HG02938 (cell line): ENCODE results near the gene MRPL48.
"Not testable (repeated sequence)": the region's sequence is repeated elsewhere in the genome, so short reads cannot be mapped to it uniquely, and the experiment has no call there.

ENCODE experiments used
- ATAC-seq: cut with Tn5 transposase; IDR thresholded peaks from one replicate; pipeline ENCODE4 v1.9.1; 2021; ENCODE audit warnings: mild to moderate bottlenecking, moderate library complexity; ENCODE audit not compliant: unreplicated experiment

The MRPL48 gene

DNA sequence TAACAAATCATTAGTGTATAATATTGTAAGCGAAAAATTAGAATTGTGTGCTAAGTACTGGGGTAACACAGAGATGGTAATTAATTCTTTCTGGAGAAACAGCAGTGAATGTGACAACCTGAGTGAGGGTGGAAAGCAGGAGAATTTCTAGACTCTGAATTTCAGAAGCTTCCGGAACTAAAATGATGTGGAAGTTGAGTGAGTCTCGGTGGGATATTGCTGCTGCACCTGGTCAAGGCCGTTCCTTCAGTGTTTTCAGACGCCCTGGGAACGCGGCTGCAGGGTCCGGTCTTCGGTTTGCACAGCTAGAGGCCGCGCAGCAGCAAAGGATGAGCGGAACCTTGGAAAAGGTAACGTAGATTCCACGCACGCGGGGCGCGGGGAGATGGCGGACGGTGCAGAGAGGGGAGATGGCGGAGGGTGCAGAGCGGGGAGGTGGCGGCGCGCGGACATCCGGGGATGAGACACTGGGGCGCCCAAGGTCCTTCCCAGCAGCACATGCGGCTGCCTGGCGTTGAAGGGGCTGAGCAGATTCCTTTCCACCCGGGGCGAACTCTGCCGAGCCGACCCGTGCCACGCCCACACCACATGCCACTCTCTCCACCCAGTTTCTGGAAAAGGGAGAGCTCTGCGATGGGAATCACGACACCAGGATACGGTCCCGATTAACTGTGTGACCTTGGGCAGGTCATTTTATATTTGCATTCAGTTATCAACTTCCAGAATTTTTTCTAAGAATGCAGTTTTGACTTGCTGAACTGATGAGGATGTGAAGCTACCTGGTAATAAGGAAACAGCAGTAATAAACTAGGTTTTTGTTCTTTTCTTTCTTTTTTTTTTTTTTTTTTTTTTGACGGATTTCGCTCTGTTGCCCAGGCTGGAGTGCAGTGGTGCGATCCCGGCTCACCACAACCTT, at the start of gene MRPL48:
TSS of gene MRPL48 (plus strand) at position 232 of the 916 bp plus-strand sequence. CDS start at position 330, 98 bp downstream.
- peak; percentile 81 for ATAC-seq

DNA sequence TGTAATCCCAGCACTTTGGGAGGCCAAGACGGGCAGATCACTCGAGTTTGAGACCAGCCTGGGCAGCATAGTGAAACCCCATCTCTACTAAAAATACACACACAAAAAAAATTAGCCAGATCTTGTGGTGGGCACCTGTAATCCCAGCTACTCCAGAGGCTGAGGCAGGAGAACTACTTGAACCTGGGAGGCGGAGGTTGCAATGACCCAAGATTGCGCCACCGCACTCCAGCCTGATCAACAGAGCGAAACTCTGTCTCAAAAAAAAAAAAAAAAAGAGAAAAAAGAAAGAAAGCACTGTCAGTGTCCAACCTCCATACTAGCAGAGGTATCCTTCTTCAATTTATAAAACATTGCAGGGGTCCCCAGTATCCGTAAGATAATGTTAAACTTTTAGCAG, 44.6 kb upstream of the MRPL48 start:
- no peak for ATAC-seq

DNA sequence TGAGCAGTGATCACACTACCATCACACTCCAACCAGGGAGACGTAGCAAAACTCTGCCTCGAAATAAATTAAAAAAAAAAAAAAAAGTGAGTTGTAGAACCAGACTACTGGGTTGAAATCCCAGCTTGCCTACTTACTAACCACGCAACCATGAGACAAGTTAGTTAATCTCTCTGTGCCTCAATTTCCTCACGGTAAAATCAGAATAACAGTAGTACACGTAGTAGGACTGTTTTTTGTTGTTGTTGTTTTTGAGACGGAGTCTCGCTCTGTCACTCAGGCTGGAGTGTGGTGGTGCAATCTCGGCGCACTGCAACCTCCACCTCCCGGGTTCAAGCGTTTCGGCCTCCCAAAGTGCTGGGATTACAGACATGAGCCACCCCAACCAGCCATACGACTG, 41.0 kb upstream of the MRPL48 start:
- ATAC-seq: no peak

DNA sequence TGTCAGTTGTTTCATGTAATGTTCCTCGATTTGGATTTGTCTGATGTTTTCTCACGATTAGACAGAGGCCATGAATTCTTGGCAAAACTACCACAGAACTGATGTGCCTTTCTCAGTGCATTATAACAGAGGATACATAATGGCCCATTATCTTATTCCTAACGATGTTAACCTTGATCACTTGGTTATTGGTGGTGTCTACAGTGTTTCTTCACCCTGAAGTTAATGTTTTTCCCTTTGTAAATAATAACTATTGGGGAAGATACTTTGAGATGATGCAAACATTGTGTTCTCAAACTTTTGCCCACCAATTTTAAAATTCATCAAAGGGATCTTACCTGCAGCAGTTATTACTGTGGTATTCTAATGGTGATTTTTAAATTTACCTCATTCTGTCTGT, 39.9 kb upstream of the MRPL48 start:
- no peak for ATAC-seq

DNA sequence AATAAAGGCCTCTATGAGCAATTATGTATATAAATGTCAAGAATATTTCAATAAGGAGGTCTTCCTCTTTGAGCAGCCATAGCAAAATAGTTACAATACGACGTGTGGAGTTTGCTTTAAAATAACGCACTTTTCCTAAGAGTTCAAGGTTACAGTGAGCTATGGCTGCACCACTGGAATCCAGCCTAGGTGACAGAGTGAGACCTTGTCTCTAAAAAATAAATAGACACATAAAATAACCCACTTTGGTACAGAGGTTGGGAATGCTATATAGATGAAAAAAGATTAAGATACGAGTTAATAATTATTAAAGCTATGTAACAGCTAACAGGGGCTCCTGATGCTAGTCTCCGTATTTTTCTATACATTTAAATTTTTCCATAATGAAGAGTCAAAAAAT, 39.4 kb upstream of the MRPL48 start:
- no peak for ATAC-seq

DNA sequence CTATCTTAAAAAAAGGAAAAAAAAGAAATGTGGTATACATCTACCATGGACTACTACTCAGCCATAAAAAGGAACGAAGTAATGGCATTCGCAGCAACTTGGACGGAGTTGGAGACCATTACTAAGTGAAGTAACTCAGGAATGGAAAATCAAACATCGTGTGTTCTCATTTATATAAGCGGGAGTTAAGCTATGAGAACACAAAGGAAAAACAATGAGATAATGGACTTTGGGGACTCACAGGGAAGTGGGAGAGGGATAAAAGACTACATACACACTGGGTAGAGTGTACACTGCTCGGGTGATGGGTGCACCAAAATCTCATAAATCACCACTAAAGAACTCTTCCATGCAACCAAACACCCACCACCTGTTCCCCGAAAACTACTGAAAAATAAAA, 38.6 kb upstream of the MRPL48 start:
- ATAC-seq: no peak

DNA sequence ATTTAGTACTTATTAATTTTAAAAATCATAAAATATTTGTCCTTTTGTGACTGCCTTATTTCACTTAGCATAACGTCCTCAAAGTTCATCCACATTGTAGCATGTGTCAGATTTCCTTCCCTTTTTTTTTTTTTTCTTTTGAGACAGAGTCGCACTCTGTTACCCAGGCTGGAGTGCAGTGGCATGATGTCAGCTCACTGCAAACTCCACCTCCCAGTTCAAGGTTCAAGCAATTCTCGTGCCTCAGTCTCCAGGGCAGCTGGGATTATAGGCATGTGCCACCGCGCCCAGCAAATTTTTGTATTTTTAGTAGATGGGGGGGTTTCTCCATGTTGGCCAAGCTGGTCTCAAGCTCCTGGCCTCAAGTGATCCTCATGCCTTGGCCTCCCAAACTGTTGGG, 37.4 kb upstream of the MRPL48 start:
- ATAC-seq: no peak

DNA sequence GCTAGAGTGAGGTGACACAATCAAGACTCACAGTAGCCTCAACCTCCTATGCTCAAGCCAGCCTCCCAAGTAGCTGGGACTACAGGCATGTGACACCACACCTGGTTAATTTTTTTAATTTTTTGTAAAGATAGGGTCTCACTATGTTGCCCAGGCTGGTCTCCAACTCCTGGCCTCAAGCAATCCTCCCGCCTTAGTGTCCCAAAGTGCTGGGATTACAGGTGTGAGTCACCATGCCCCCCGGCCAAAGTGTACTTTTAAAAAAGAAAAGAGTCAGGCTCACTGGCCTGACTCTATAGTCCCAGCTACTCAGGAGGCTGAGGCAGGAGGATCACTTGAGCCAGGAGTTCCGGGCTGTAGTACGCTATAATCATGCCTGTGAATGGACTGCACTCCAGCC, 36.8 kb upstream of the MRPL48 start:
- ATAC-seq: not testable (repeated sequence)

DNA sequence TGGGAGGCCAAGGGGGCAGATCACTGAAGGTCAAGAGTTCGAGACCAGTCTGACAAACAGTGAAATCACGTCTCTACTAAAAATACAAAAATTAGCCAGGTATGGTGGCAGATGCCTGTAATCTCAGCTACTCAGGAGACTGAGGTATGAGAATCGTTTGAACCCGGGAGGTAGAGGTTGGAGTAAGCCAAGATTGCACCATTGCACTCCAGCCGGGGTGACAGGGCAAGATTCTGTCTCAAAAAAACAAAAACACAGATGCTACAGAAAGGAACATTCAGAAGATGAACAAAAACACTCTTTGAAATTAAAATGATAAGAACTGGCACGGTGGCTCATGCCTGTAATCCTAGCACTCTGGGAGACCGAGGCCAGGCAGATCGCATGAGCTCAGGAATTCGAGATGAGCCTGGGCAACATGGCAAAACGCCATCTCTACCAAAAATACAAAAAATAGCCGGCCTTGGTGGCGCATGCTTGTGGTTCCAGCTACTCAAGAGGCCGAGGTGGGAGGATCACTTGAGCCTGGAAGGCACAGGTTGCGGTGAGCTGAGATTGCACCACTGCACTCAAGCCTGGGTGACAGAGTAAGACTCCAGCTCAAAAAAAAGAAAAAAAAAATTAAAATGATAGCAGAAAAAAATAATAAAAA, 35.3 kb upstream of the MRPL48 start:
- no peak for ATAC-seq

DNA sequence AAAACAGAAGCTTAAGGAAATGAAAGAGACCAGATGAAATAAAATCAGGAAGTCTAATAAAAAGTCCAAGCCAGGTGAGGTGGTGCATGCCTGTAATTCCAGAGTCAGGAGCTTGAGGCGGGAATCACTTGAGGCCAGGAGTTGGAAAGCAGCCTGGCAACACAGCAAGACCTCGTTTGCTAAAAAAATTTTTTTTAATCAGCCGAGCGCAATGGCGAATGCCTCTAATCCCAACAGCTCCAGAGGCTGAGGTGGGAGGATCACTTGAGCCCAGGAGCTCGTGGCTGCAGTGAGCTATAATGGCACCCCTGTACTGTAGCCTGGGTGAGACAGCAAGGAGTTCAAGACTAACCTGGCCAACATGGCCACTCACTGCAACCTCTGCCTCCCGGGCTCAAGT, 34.8 kb upstream of the MRPL48 start:
- no peak for ATAC-seq

DNA sequence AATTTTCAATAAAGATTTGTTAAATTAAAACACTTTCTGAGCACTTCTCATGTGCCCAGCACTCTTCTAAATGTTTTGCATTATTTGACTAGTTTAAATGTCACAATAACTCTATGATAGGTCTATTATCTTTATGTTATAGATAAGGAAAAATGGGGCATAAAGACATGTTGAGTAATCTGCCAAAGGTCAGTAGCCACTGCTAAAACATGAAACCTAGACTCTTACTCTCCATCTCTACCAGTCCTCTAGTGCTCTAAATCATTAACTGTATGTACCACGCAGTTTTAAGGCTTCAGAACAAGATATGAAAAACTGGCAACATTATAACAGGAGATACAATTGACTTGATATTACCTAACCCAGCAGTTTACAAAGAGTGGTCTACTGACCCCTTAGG, 33.7 kb upstream of the MRPL48 start:
- ATAC-seq: no peak

DNA sequence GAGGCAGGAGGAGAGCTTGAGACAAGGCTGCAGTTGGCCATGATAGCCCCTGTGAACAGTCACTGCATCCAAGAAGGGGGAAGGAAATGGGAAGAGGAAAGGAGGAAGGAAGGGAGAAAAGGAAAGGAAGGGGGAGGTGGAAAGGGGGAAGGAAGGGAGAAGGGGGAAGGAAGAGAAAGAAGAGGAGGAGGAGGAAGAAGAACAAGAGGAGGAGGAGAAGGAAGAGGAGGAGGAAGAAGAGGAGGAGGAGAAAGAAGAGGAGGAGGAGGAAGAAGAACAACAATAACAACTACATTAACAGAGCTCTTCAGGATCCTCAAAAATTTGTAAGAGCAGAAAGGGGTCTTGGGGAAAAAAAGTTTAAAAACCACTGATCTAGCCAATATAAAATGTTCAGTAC, 32.0 kb upstream of the MRPL48 start:
- ATAC-seq: no peak

DNA sequence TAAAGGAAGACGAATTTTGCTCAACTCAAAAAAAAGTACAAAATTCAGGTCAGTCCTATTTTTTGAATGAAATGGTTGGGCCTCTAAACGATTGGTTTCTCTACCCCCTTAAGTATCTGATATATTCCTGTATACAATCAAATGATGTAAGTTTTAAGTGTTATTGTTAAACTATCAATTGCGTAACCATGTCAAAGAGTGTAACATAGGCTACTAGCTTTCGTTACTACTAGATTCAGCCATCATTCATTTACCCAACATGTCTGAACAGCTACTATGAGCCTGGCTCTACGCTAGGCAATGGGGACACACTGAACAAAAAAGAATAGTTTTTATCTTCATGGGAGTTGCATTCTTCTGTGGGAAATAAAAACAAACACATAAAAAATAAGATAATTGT, 30.1 kb upstream of the MRPL48 start:
- ATAC-seq: no peak

DNA sequence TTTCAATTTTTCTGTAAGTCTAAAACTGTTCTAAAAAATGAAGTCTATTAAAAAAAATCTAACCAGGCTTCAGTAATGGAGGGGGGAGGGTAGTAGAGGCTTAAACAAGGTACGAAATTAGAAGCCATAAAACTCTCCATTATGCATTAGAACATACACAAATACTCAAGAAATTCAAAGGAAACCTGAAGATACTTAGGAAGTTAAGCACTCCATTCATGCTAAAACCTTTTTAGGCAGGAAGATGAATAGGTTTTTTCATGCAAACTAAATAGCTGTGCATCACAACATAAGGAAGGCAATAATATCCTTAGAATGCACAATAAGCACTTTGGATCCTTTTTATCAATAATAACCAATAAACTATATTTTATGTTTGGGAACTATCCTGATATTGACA, 29.2 kb upstream of the MRPL48 start:
- no peak for ATAC-seq

DNA sequence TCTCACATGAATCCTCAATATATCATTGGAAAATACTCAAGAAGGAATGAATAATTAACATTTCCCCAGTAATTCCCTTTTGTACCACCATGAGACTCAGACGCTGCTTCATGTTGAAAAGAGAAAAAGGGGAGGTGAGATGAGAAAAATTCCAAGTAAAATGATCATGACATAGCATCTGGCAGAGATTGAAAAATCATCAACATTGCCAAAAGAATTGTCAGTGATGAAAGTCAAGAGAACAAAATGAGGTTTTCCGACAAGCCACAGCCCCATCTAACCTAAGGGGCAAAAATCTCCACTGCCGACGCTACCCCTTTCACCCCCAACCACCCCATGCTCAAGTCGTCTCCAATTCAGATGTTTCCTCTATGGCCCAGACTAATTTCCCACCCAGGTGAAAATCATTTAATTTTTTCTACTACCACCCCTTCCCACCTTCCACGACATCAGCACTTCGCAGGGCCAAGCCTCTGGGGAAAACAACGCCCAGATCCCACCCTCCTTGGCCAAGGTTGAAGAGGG, 28.0 kb upstream of the MRPL48 start:
- ATAC-seq: no peak

DNA sequence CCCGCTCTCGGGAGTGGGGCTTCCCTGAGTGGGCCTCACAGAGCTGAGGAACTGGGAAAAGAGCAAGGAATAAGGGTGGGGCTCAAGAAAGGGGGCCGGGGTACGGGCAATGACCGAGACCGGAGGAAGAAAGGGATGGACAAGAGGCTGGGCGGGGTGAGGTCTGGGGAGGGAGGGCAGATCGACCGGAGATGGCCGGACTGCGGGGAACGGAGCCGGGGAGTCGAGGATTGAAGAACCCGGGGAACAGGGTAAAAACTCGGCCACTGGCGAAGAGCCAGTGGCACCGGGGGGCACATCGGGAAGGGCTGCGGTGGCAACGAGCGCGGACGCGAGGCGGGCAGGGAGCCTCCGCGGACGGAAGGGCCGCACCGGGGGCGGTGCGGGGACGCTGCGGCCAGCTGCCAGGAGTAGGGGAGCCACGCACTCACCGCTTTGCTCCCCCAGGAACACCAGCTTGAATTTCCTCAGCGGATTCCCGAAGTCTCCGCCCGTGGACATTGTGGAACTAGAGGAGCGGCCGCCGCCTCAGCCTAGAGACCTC, 27.5 kb upstream of the MRPL48 start:
- no peak for ATAC-seq

DNA sequence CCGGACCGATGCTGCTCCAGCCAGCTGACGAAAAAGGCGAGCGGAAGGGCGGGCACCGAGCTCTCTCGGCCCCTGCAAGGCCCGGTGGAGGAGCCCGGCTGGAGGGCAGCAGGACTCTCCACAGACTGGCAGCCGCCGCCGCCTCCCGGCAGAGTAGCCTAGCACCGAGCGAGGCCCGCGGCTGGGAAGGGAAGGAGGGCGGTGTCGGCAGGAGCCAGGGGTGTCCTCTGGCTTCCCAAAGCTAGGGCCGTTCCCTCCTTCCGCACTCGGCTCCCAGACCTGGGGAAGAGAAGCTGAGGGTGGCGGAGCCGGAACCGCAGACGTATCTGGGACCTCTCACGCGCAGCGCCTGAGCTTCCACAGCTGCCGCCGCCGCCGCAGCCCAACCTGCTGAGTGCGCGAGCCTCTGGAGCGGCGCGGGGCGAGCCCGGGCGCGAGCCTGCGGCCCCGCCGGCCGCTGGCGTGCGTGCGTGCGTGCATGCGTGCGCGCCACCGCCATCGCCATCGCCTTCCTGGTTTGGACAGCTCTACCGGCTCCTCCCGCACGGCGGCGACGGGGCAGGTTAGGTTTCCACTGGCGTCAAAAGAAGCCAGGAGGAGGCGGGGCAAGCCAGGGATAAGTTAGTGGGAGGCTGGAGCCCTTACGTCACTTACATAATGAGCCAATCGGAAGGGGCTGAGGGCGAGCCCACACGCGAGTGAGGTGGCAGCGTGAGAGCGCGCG, 26.8 kb upstream of the MRPL48 start, which contains the start of gene RAB6A:
TSS of gene RAB6A (minus strand) at position 396 of the 724 bp plus-strand sequence. CDS start 439 bp downstream, outside the sequence.
- ATAC-seq: peak; percentile 90

DNA sequence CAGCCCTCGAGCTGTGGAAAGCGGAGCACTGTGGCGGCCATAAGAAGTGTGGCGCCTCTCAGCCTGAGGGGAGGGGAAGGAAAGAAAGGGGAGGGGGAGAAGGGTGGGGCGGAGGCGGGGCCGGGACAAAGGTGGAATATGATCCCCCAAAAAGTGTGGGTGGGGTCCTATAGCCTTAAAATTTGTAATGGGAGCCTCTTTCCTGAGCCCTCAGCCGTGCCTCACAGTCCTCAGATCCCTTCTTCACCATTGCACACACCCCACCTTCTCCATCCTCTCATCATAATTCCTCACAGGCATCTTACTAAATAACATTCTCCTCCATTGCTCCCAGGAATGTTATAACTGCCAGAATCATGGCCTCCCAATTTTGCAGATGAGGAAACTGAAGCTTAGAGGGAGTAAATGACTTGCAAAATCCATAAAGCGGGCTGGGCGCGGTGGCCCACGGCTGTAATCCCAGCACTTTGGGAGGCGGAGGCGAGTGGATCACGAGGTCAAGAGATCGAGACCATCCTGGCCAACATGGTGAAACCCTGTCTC, 26.2 kb upstream of the MRPL48 start:
- peak; percentile 8 for ATAC-seq

DNA sequence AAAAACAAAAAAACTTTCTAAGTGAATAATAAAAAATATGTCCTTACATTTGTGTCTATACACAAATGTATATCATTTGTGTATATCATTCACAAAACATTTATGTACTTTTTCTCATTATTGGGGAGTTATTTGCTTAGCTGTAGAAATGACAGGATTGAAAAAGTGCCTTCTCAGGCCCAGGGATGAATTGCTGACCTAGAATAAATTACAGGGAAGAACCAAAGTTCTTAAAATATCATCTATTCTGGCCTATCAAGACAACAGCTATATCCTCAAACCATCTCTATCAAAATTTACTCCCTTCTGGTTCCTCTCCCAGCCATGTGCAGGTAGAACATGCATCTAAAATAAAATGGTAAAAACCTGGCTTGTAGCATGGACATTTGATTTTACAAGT, 24.9 kb upstream of the MRPL48 start:
- ATAC-seq: no peak

DNA sequence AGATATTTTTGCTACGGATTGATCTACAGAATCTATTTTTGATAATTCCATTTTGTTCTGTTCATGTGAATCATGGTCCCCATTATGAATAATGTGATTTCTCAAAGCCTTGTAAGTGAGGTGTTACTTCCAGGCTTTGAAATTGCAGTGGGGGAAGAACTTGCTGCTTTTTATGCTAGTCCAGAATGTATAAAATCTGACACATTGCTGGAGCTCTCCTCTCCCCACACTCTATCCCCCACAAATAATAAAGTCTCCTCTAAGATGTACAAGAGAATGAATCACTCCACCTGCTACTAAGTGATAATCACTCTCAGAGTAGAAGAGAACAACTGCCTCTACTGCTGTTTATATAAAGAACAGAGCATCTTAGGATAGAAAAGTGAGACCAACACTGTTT, 20.9 kb upstream of the MRPL48 start:
- ATAC-seq: no peak

DNA sequence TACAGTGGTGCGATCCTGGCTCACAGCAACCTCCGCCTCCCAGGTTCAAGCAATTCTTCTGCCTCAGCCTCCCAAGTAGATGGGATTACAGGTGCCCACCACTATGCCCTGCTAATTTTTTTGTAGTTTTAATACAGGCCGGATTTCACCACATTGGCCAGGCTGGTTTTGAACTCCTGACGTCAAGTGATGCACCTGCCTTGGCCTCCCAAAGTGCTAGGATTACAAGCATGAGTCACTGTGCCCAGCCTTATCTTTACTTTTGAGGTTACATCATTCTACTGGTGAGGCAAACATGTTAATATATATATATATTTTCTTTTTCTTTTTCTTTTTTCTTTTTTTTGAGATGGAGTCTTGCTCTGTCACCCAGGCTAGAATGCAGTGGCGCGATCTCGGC, 16.9 kb upstream of the MRPL48 start:
- not testable (repeated sequence) for ATAC-seq
